ENCODE data around the gene UBR4. TPM values are rescaled to one million over a fixed set of nuclear protein-coding genes. Genes with fewer than 3 reads are reported as not detected.

Gene UBR4
- total RNA-seq, 1 donor, result 136 TPM

GRCh38 chr1:19109545-19109944 is 100.5 kb downstream of the UBR4 start:
- no peak for DNase-seq (ENCODE audit: low read depth)
- TF ChIP-seq CTCF (IDR thresholded peaks at IDR 0.05; ENCODE audit: insufficient read depth, low read length), result no peak
- H3K4me3 ChIP-seq (ENCODE audit: low read depth, low read length), result no peak overlapping the region

- no peak for DNase-seq (ENCODE audit: low read depth)
- H3K4me3 ChIP-seq (ENCODE audit: low read depth, low read length), result no peak overlapping the region
- no peak for TF ChIP-seq CTCF (IDR thresholded peaks at IDR 0.05; ENCODE audit: insufficient read depth, low read length)
Measured at GRCh38 chr1:19101244-19101643, 108.8 kb downstream of the UBR4 start.

GRCh38 chr1:19100028-19100427 is 110.0 kb downstream of the UBR4 start:
- H3K4me3 ChIP-seq (ENCODE audit: low read depth, low read length), result no peak overlapping the region
- TF ChIP-seq CTCF (IDR thresholded peaks at IDR 0.05; ENCODE audit: insufficient read depth, low read length), result no peak
- no peak for DNase-seq (ENCODE audit: low read depth)

GRCh38 chr1:19096990-19097389 is 113.1 kb downstream of the UBR4 start:
- no peak for DNase-seq (ENCODE audit: low read depth)
- TF ChIP-seq CTCF (IDR thresholded peaks at IDR 0.05; ENCODE audit: insufficient read depth, low read length), result no peak
- no peak overlapping the region for H3K4me3 ChIP-seq (ENCODE audit: low read depth, low read length)

- TF ChIP-seq CTCF (IDR thresholded peaks at IDR 0.05; ENCODE audit: insufficient read depth, low read length), result peak; percentile 41
- peak; percentile 17 for DNase-seq (ENCODE audit: low read depth)
Measured at GRCh38 chr1:19096036-19096833, 113.8 kb downstream of the UBR4 start.

GRCh38 chr1:19091196-19091953 is 118.7 kb downstream of the UBR4 start:
- DNase-seq (ENCODE audit: low read depth), result peak; percentile 37
- H3K4me3 ChIP-seq (ENCODE audit: low read depth, low read length), result no peak overlapping the region

More at GRCh38 chr1:19096036-19096833, 113.8 kb downstream of the UBR4 start:
- H3K4me3 ChIP-seq (ENCODE audit: low read depth, low read length), result no peak overlapping the region

More at GRCh38 chr1:19091196-19091953, 118.7 kb downstream of the UBR4 start:
- no peak for TF ChIP-seq CTCF (IDR thresholded peaks at IDR 0.05; ENCODE audit: insufficient read depth, low read length)

Data from fibroblast of the aortic adventitia (primary cell).